ENCODE measurements around the gene ATP2A3. TPM values are rescaled to one million over a fixed set of nuclear protein-coding genes. Genes with fewer than 3 reads are reported as not detected.

ATP2A3 gene
- total and polyA plus RNA-seq, 2 donors (not counting 1 experiment from before 2014, with no cell fraction given) = 0.25 to 12.4 TPM

- no peaks in the 10 kb centered on the region for H3K36me3 ChIP-seq (ENCODE audit: control insufficient read depth, insufficient read depth, low read length)
- H3K27ac ChIP-seq (ENCODE audit: insufficient read depth, low read length) = no peak overlapping the region
- H3K79me2 ChIP-seq (ENCODE audit: control insufficient read depth, insufficient read depth, low read length) = no peaks in the 10 kb centered on the region
These were observed 10.7 kb upstream of the ATP2A3 start for GRCh38 chr17:3974980-3975379.

DNA sequence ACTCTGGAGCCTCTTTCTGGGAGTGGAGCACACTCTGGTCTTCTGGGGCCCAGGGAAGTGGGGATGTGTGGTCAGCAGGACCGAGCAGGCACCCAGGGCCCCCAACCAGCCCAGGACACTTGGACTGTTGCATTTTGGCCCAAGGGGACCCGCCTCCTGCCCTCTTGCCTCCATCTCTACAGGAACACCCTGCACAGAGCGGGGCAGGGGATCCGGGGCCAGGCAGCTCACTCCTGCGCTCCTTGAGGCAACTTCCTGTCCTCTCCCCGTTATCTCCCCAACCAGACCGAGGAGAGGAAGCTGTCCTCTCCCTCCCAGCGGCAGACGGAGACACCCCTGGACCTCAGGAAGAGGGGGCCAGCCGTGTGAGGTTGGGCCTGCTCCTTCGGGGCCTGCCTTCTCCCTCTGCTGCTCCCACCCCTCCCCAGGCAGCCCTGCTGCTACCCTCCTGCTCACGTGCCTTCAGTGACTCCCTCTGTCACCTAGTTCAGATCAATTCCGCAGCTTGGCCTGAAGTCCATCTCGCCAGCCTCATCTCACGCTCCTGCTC, 10.0 kb upstream of the ATP2A3 start:
- no peak for DNase-seq (ENCODE audit: low read depth in 2 of 2)
- TF ChIP-seq, protein P1, sequence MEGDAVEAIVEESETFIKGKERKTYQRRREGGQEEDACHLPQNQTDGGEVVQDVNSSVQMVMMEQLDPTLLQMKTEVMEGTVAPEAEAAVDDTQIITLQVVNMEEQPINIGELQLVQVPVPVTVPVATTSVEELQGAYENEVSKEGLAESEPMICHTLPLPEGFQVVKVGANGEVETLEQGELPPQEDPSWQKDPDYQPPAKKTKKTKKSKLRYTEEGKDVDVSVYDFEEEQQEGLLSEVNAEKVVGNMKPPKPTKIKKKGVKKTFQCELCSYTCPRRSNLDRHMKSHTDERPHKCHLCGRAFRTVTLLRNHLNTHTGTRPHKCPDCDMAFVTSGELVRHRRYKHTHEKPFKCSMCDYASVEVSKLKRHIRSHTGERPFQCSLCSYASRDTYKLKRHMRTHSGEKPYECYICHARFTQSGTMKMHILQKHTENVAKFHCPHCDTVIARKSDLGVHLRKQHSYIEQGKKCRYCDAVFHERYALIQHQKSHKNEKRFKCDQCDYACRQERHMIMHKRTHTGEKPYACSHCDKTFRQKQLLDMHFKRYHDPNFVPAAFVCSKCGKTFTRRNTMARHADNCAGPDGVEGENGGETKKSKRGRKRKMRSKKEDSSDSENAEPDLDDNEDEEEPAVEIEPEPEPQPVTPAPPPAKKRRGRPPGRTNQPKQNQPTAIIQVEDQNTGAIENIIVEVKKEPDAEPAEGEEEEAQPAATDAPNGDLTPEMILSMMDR (conservative IDR thresholded peaks at IDR 0.05 in 1 of 2, IDR thresholded peaks at IDR 0.05 in 1 of 2; ENCODE audit: low read depth in 1 of 2, low read length in 2 of 2) = no peak
- no peak for TF ChIP-seq EZH2 (IDR thresholded peaks at IDR 0.05; ENCODE audit: low read length, missing control alignments)

More at GRCh38 chr17:3974980-3975379, 10.7 kb upstream of the ATP2A3 start:
- no peaks in the 10 kb centered on the region for H4K20me1 ChIP-seq (ENCODE audit: control insufficient read depth, extremely low read depth, insufficient read depth, low read length)
- no peak overlapping the region for H3K4me2 ChIP-seq (ENCODE audit: extremely low read depth, insufficient read depth, low read length)
- H3K4me3 ChIP-seq (replicated peaks in 1 of 4; ENCODE audit: control extremely low read depth in 1 of 4, insufficient read depth in 1 of 4, low read depth in 3 of 4, low read length in 4 of 4) = no peak overlapping the region
- H3K9ac ChIP-seq (ENCODE audit: insufficient read depth, low read length) = no peak overlapping the region
- DNase-seq (ENCODE audit: low read depth in 2 of 2) = no peak
- no peaks in the 10 kb centered on the region for H3K27me3 ChIP-seq (ENCODE audit: control insufficient read depth, insufficient read depth, low read length)
- H3K9me3 ChIP-seq (ENCODE audit: control insufficient read depth, insufficient read depth, low read depth, low read length) = no peaks in the 10 kb centered on the region
- no peaks in the 10 kb centered on the region for H3K4me1 ChIP-seq (ENCODE audit: control insufficient read depth, extremely low read depth, insufficient read depth, low read length)
- H2AFZ ChIP-seq (ENCODE audit: low read length) = no peak overlapping the region
- TF ChIP-seq, protein P1 (conservative IDR thresholded peaks at IDR 0.05 in 1 of 2, IDR thresholded peaks at IDR 0.05 in 1 of 2; ENCODE audit: low read depth in 1 of 2, low read length in 2 of 2) = no peak
- TF ChIP-seq EZH2 (IDR thresholded peaks at IDR 0.05; ENCODE audit: low read length, missing control alignments) = no peak

GRCh38 chr17:3973495-3974137, 9.4 kb upstream of the ATP2A3 start:
- Histone ChIP-seq H3K27me3 (ENCODE audit: control insufficient read depth, insufficient read depth, low read length) (no peaks in the 10 kb centered on the region), H3K36me3 (ENCODE audit: control insufficient read depth, insufficient read depth, low read length) (no peaks in the 10 kb centered on the region), H3K9me3 (ENCODE audit: control insufficient read depth, insufficient read depth, low read depth, low read length) (no peaks in the 10 kb centered on the region), H3K4me3 (replicated peaks in 1 of 4; ENCODE audit: control extremely low read depth in 1 of 4, insufficient read depth in 1 of 4, low read depth in 3 of 4, low read length in 4 of 4) (no peak overlapping the region), H3K4me2 (ENCODE audit: extremely low read depth, insufficient read depth, low read length) (no peak overlapping the region), H3K9ac (ENCODE audit: insufficient read depth, low read length) (no peak overlapping the region), H3K4me1 (ENCODE audit: control insufficient read depth, extremely low read depth, insufficient read depth, low read length) (no peaks in the 10 kb centered on the region), H4K20me1 (ENCODE audit: control insufficient read depth, extremely low read depth, insufficient read depth, low read length) (no peaks in the 10 kb centered on the region), H3K27ac (ENCODE audit: insufficient read depth, low read length) (no peak overlapping the region), H2AFZ (ENCODE audit: low read length) (no peak overlapping the region), H3K79me2 (ENCODE audit: control insufficient read depth, insufficient read depth, low read length) (no peaks in the 10 kb centered on the region)
- TF ChIP-seq, protein P1 (conservative IDR thresholded peaks at IDR 0.05 in 1 of 2, IDR thresholded peaks at IDR 0.05 in 1 of 2; ENCODE audit: low read depth in 1 of 2, low read length in 2 of 2) = no peak
- no peak for TF ChIP-seq EZH2 (IDR thresholded peaks at IDR 0.05; ENCODE audit: low read length, missing control alignments)
- no peak for DNase-seq (ENCODE audit: low read depth in 2 of 2)

More for the DNA sequence above, 10.0 kb upstream of the ATP2A3 start:
- H3K36me3 ChIP-seq (ENCODE audit: control insufficient read depth, insufficient read depth, low read length) = no peaks in the 10 kb centered on the region
- no peaks in the 10 kb centered on the region for H3K9me3 ChIP-seq (ENCODE audit: control insufficient read depth, insufficient read depth, low read depth, low read length)
- no peaks in the 10 kb centered on the region for H4K20me1 ChIP-seq (ENCODE audit: control insufficient read depth, extremely low read depth, insufficient read depth, low read length)
- no peak overlapping the region for H3K4me3 ChIP-seq (replicated peaks in 1 of 4; ENCODE audit: control extremely low read depth in 1 of 4, insufficient read depth in 1 of 4, low read depth in 3 of 4, low read length in 4 of 4)
- no peak overlapping the region for H3K27ac ChIP-seq (ENCODE audit: insufficient read depth, low read length)
- no peak overlapping the region for H2AFZ ChIP-seq (ENCODE audit: low read length)
- H3K4me2 ChIP-seq (ENCODE audit: extremely low read depth, insufficient read depth, low read length) = no peak overlapping the region
- no peak overlapping the region for H3K9ac ChIP-seq (ENCODE audit: insufficient read depth, low read length)
- no peaks in the 10 kb centered on the region for H3K27me3 ChIP-seq (ENCODE audit: control insufficient read depth, insufficient read depth, low read length)
- H3K4me1 ChIP-seq (ENCODE audit: control insufficient read depth, extremely low read depth, insufficient read depth, low read length) = no peaks in the 10 kb centered on the region
- no peaks in the 10 kb centered on the region for H3K79me2 ChIP-seq (ENCODE audit: control insufficient read depth, insufficient read depth, low read length)

Measured in fibroblast of lung (primary cell).